ENCODE data around the gene DTX4.

DTX4 gene

DNA sequence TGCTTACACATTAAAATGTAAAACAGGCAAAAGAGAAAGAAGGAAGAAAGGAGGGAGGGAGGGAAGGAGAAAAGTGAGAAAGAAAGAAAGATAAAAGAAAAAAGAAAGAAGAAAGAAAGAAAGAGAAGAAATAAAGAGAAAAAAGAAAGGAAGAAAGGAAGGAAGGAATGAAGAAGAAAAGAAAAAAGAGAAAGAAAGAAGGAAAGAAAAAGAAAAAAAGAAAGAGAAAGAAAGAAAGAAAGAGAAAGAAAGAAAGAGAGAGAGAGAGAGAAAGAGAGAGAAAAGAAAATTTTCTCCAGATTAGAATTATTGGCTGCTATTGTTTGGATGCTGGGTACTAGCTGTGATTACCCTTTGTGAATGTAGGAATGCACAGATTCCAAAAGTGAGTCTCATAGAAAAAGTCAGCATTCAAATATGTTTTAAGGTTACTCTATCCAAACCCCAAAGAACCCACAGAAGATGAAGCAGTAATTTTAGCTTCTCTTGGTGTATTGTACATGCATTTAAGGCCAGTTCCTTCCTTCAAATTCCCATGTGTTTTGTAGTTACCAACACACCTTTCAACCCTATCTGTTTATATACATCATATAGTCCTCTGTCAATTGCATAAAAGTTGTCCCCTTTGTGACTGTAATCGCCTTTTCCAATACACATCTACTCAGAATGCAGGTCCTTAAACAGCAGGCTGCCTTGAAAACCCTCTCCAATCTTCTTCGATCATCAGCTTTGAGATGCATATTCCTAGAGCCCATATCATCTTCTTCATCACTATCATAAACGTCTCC, 30.1 kb upstream of the DTX4 start:
- H3K4me1 ChIP-seq (ENCODE audit: control extremely low read depth in 1 of 4, control insufficient read depth in 4 of 4, insufficient read depth in 4 of 4, low read length in 3 of 4) = peaks cover 26 to 47% (median 41%) of the 10 kb centered on the region in 4 experiments
- POLR2A ChIA-PET = no interaction called here

DNA sequence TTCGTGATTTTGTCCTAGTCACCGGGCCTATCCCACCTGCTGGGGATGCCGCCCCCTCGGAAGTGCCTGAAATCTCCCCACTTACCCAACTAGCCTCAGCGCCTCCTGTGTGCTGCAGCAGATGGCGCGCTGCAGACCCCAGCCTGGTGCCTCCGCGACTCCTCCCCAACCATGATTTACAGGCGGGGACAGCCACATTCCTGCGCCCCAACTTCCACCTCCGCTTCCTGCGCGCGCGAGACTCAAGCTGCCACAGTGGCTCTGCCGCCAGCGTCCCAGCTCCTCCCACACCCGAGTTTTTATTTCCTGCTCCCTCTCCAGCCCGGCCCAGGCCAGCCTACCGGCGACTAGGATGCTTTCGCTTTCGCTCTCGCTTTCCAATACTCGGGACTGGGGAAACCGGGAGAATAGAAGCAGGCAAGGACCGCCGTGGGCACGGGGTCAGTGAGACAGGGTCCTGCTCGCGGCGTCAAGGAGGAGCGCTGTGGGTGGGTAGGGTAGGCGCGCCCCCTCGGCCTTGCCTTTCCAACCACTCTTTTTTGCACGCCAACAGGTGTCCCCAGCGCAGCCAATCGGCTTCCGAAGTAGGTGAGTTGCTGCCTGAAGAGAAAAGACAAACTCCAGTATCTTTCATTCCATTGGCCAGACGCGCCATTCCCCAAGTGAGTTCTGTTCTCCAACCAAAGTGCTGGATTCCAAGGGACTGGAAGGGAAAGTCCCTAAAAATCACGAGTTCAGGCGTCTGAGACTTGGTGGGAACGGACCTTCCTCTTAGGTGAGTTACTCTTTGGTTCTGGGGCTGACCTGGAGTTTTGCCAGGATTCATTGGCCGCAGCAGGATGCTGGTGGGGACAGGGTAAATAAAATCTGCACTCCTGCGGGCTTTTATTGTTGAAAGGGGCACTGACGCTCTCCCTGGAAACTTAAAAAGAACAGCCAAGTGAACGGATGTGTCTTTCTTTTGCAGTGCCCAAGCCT, 29.1 kb upstream of the DTX4 start, which contains the start of gene FAM111A:
Gene FAM111A, plus strand, starts transcription at position 327 of the 978 bp plus-strand sequence. CDS start 6,017 bp downstream, outside the sequence.
- DNase-seq = peak; percentile 94 to 98 (median 96)
- CTCF ChIA-PET = interaction anchor here (0.8 to 10.0 kb wide), 6 partner anchors 8 to 56 kb away, joined by 3 to 117 read pairs (median 3); partner anchors contain the start of gene DTX4
- no peaks in the 10 kb centered on the region for H3K9me3 ChIP-seq (ENCODE audit: control extremely low read depth in 1 of 5, control insufficient read depth in 4 of 5, insufficient read depth in 2 of 5, low read depth in 1 of 5, low read length in 4 of 5)
- 0% methylated on average over 46 of the region's 50 CpGs for WGBS (ENCODE audit: insufficient coverage)
- H3K36me3 ChIP-seq (ENCODE audit: control insufficient read depth in 4 of 4, insufficient read depth in 4 of 4, low read length in 3 of 4) = peaks cover 0 to 13% (median 5%) of the 10 kb centered on the region in 4 experiments
- no peaks in the 10 kb centered on the region for H3K27me3 ChIP-seq (replicated peaks in 2 of 5; ENCODE audit: control insufficient read depth in 4 of 5, insufficient read depth in 5 of 5, low read length in 4 of 5)
- H3K4me1 ChIP-seq (ENCODE audit: control extremely low read depth in 1 of 4, control insufficient read depth in 4 of 4, insufficient read depth in 4 of 4, low read length in 3 of 4) = peaks cover 26 to 49% (median 41%) of the 10 kb centered on the region in 4 experiments
- H3K4me3 ChIP-seq (ENCODE audit: control insufficient read depth in 1 of 7, extremely low read depth in 1 of 7, insufficient read depth in 4 of 7, low read depth in 2 of 7, low read length in 6 of 7) = peak within 1 kb of the TSS; percentile 84 to 99 (median 94)
- peak within 1 kb of the TSS; percentile 90 to 95 for H3K27ac ChIP-seq (ENCODE audit: insufficient read depth in 1 of 2, low read depth in 1 of 2, low read length in 2 of 2, poor library complexity in 1 of 2, severe bottlenecking in 2 of 2)
- POLR2A ChIA-PET = no interaction called here

More for the DNA sequence above, 30.1 kb upstream of the DTX4 start:
- CTCF ChIA-PET = interaction anchor here (0.8 to 10.0 kb wide), 7 partner anchors 9 to 57 kb away, joined by 3 to 117 read pairs (median 3); partner anchors contain the start of gene DTX4
- H3K27ac ChIP-seq (ENCODE audit: insufficient read depth in 1 of 2, low read depth in 1 of 2, low read length in 2 of 2, poor library complexity in 1 of 2, severe bottlenecking in 2 of 2) = peak overlapping the region; percentile 21 to 95
- no peaks in the 10 kb centered on the region for H3K27me3 ChIP-seq (replicated peaks in 2 of 5; ENCODE audit: control insufficient read depth in 4 of 5, insufficient read depth in 5 of 5, low read length in 4 of 5)
- H3K4me3 ChIP-seq (ENCODE audit: control insufficient read depth in 1 of 7, extremely low read depth in 1 of 7, insufficient read depth in 4 of 7, low read depth in 2 of 7, low read length in 6 of 7) = peak overlapping the region; percentile 84 to 99 (median 94)
- 0% methylated on average over 1 of the region's 3 CpGs for WGBS (ENCODE audit: insufficient coverage)
- H3K9me3 ChIP-seq (ENCODE audit: control extremely low read depth in 1 of 5, control insufficient read depth in 4 of 5, insufficient read depth in 2 of 5, low read depth in 1 of 5, low read length in 4 of 5) = no peaks in the 10 kb centered on the region
- peaks cover 0 to 5% (median 2%) of the 10 kb centered on the region in 4 experiments for H3K36me3 ChIP-seq (ENCODE audit: control insufficient read depth in 4 of 4, insufficient read depth in 4 of 4, low read length in 3 of 4)
- no peak for DNase-seq

DNA sequence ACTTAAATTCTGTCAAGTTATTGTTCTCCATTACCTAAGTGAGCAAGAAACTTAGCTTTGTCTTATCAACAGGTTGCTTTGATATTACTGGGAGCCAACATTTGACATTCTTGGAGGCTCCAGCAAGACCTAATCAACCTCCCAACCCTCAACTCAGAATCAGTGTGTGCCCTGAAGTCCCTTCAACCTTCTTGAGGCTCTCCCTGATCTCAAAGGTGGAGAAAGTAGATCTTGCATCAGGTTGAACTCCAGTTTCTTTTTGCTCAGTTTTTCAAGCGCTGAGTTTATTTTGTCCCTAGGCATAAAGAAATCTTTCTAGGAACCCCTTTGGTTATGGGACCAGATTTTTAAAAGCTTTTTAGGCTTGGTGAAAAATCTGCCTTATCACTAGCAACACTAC, 27.8 kb upstream of the DTX4 start:
- DNase-seq = peak in 1 of 3 donors; percentile 5
- ChIA-PET CTCF (interaction anchor here (0.8 to 10.0 kb wide), 7 partner anchors 8 to 191 kb away, joined by 3 to 117 read pairs (median 4); partner anchors contain the start of gene DTX4), POLR2A (interaction anchor here (0.6 kb wide), 1 partner anchor 16 kb away, joined by 3 read pairs; no protein-coding TSS in a partner anchor)
- H3K36me3 ChIP-seq (ENCODE audit: control insufficient read depth in 4 of 4, insufficient read depth in 4 of 4, low read length in 3 of 4) = peaks cover 10 to 22% (median 11%) of the 10 kb centered on the region in 4 experiments
- no peaks in the 10 kb centered on the region for H3K27me3 ChIP-seq (replicated peaks in 2 of 5; ENCODE audit: control insufficient read depth in 4 of 5, insufficient read depth in 5 of 5, low read length in 4 of 5)
- H3K4me1 ChIP-seq (ENCODE audit: control extremely low read depth in 1 of 4, control insufficient read depth in 4 of 4, insufficient read depth in 4 of 4, low read length in 3 of 4) = peaks cover 26 to 49% (median 41%) of the 10 kb centered on the region in 4 experiments
- H3K9me3 ChIP-seq (ENCODE audit: control extremely low read depth in 1 of 5, control insufficient read depth in 4 of 5, insufficient read depth in 2 of 5, low read depth in 1 of 5, low read length in 4 of 5) = no peaks in the 10 kb centered on the region
- peak overlapping the region in 6 of 7 experiments; percentile 65 to 99 (median 89) for H3K4me3 ChIP-seq (ENCODE audit: control insufficient read depth in 1 of 7, extremely low read depth in 1 of 7, insufficient read depth in 4 of 7, low read depth in 2 of 7, low read length in 6 of 7)
- 100% methylated on average over 1 of the region's 1 CpG for WGBS (ENCODE audit: insufficient coverage)
- peak overlapping the region; percentile 36 to 95 for H3K27ac ChIP-seq (ENCODE audit: insufficient read depth in 1 of 2, low read depth in 1 of 2, low read length in 2 of 2, poor library complexity in 1 of 2, severe bottlenecking in 2 of 2)

DNA sequence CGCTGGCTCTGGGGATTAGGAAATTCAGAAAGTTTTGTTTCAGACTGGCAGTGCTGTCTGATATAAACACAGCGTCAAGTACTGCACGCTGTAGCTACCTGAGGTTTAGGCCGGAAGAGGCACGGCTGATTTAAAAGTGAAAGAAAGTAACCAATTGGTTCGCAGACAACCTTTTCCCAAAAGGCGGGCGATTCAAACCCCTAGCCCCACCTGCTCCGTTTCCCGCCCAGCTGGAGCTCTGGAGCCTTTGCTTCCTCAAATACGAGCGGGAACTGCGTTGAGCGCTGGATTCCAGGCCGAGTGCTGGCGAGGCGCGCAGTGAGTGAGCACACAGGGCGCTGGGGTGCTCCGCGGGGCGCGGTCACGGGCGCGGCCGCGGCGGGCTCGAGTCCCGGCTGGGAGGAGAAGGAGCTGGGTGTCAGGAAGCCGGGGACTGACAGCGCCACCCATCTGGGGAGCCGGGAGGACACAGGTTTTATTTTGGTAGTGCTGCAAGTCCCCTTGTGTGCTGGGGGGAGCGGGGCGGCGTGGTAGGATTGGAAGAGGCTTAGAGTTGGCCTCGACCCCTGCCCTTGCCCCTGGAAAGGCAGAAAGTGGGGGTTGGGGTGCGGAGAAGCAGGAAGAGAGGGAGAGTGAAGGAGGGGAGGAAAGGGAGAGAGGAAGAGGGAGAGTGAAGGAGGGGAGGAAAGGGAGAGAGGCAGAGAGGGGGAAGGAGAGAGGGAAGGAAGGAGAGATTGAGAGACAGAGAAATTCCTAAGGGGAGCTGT, 27.2 kb upstream of the DTX4 start:
- Histone ChIP-seq H3K9me3 (ENCODE audit: control extremely low read depth in 1 of 5, control insufficient read depth in 4 of 5, insufficient read depth in 2 of 5, low read depth in 1 of 5, low read length in 4 of 5) (no peaks in the 10 kb centered on the region), H3K27ac (ENCODE audit: insufficient read depth in 1 of 2, low read depth in 1 of 2, low read length in 2 of 2, poor library complexity in 1 of 2, severe bottlenecking in 2 of 2) (peak overlapping the region; percentile 36 to 95), H3K4me3 (ENCODE audit: control insufficient read depth in 1 of 7, extremely low read depth in 1 of 7, insufficient read depth in 4 of 7, low read depth in 2 of 7, low read length in 6 of 7) (peak overlapping the region; percentile 56 to 99 (median 84)), H3K36me3 (ENCODE audit: control insufficient read depth in 4 of 4, insufficient read depth in 4 of 4, low read length in 3 of 4) (peaks cover 10 to 27% (median 12%) of the 10 kb centered on the region in 4 experiments), H3K27me3 (replicated peaks in 2 of 5; ENCODE audit: control insufficient read depth in 4 of 5, insufficient read depth in 5 of 5, low read length in 4 of 5) (no peaks in the 10 kb centered on the region), H3K4me1 (ENCODE audit: control extremely low read depth in 1 of 4, control insufficient read depth in 4 of 4, insufficient read depth in 4 of 4, low read length in 3 of 4) (peaks cover 26 to 49% (median 41%) of the 10 kb centered on the region in 4 experiments)
- WGBS (ENCODE audit: insufficient coverage) = 2% methylated on average over 13 of the region's 39 CpGs
- DNase-seq = peak; percentile 86 to 94 (median 93)
- POLR2A ChIA-PET = no interaction called here
- CTCF ChIA-PET = interaction anchor here (0.8 to 10.0 kb wide), 7 partner anchors 9 to 192 kb away, joined by 3 to 117 read pairs (median 4); partner anchors contain the start of gene DTX4

- 80% methylated on average over 1 of the region's 4 CpGs for WGBS (ENCODE audit: insufficient coverage)
- ChIA-PET POLR2A (no interaction called here), CTCF (interaction anchor here (1.5 to 10.0 kb wide), 2 partner anchors 11 to 41 kb away, joined by 3 to 117 read pairs; no protein-coding TSS in a partner anchor)
- peak in 2 of 3 donors; percentile 36 to 42 for DNase-seq
- H3K4me1 ChIP-seq (ENCODE audit: control extremely low read depth in 1 of 4, control insufficient read depth in 4 of 4, insufficient read depth in 4 of 4, low read length in 3 of 4) = peaks cover 26 to 49% (median 41%) of the 10 kb centered on the region in 4 experiments
- H3K4me3 ChIP-seq (ENCODE audit: control insufficient read depth in 1 of 7, extremely low read depth in 1 of 7, insufficient read depth in 4 of 7, low read depth in 2 of 7, low read length in 6 of 7) = peak overlapping the region in 6 of 7 experiments; percentile 65 to 99 (median 89)
- H3K9me3 ChIP-seq (ENCODE audit: control extremely low read depth in 1 of 5, control insufficient read depth in 4 of 5, insufficient read depth in 2 of 5, low read depth in 1 of 5, low read length in 4 of 5) = no peaks in the 10 kb centered on the region
- peaks cover 12 to 32% (median 14%) of the 10 kb centered on the region in 4 experiments for H3K36me3 ChIP-seq (ENCODE audit: control insufficient read depth in 4 of 4, insufficient read depth in 4 of 4, low read length in 3 of 4)
- H3K27me3 ChIP-seq (replicated peaks in 2 of 5; ENCODE audit: control insufficient read depth in 4 of 5, insufficient read depth in 5 of 5, low read length in 4 of 5) = no peaks in the 10 kb centered on the region
- peak overlapping the region in 1 of 2 experiments; percentile 55 for H3K27ac ChIP-seq (ENCODE audit: insufficient read depth in 1 of 2, low read depth in 1 of 2, low read length in 2 of 2, poor library complexity in 1 of 2, severe bottlenecking in 2 of 2)
Observed at GRCh38 chr11:59145534-59145933, 26.4 kb upstream of the DTX4 start.

GRCh38 chr11:59151761-59152160, 20.2 kb upstream of the DTX4 start:
- POLR2A ChIA-PET = no interaction called here
- CTCF ChIA-PET = interaction anchor here (1.2 kb wide), 1 partner anchor 9 kb away, joined by 3 read pairs; the partner anchor contains the start of gene FAM111A
- Histone ChIP-seq H3K9me3 (ENCODE audit: control extremely low read depth in 1 of 5, control insufficient read depth in 4 of 5, insufficient read depth in 2 of 5, low read depth in 1 of 5, low read length in 4 of 5) (no peaks in the 10 kb centered on the region), H3K4me1 (ENCODE audit: control extremely low read depth in 1 of 4, control insufficient read depth in 4 of 4, insufficient read depth in 4 of 4, low read length in 3 of 4) (peaks cover 0 to 3% (median 0%) of the 10 kb centered on the region in 4 experiments), H3K27me3 (replicated peaks in 2 of 5; ENCODE audit: control insufficient read depth in 4 of 5, insufficient read depth in 5 of 5, low read length in 4 of 5) (no peaks in the 10 kb centered on the region), H3K4me3 (ENCODE audit: control insufficient read depth in 1 of 7, extremely low read depth in 1 of 7, insufficient read depth in 4 of 7, low read depth in 2 of 7, low read length in 6 of 7) (no peak overlapping the region), H3K27ac (ENCODE audit: insufficient read depth in 1 of 2, low read depth in 1 of 2, low read length in 2 of 2, poor library complexity in 1 of 2, severe bottlenecking in 2 of 2) (no peak overlapping the region), H3K36me3 (ENCODE audit: control insufficient read depth in 4 of 4, insufficient read depth in 4 of 4, low read length in 3 of 4) (peaks cover 23 to 51% (median 30%) of the 10 kb centered on the region in 4 experiments)
- whole genome bisulfite sequencing (ENCODE audit: insufficient coverage) = 100% methylated on average over 1 of the region's 1 CpG
- DNase-seq = no peak

Data from common myeloid progenitor, CD34-positive (primary cell).